ENCODE data around the gene PHKA1.

DNA sequence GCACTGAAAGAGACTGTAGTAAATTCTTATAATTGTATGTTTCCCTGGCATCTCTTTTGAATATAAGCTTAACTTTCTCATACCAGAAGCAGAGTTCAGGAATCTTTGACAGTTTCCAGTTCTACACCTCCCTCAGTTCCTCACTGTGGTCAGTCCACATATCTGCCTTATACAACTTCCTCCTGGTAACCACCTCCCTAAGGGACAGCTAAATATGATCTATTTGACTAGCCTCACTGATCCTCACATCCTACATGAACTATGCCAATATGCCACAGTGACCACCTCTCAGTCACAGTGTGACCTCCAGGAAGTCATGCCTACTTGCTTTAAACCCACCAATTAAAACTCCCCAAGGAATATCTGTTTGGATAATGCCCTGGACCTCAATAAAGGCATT, 89.9 kb downstream of the PHKA1 start:
- TF ChIP-seq CTCF (IDR thresholded peaks at IDR 0.05): no peak
- TF ChIP-seq POLR2A (IDR thresholded peaks at IDR 0.05): no peak

Measured in right lobe of liver (tissue), 4 donors.